HepG2 (cell line): ENCODE measurements around the gene BICDL2. TPM values are rescaled to one million over a fixed set of nuclear protein-coding genes. Genes with fewer than 3 reads are reported as not detected.
A peak's percentile ranks its signal among the peaks of the same experiment; 100 is the strongest.

ENCODE experiments used
- ARNTL ChIP-seq: sonication (generic); formaldehyde crosslinking; IDR thresholded peaks from 2 replicates; pipeline ENCODE4 v1.4.0; 2020; ENCODE audit warnings: mild to moderate bottlenecking, missing genetic modification reagents
- CHCHD3 ChIP-seq: sonication (generic); formaldehyde crosslinking; IDR thresholded peaks from 2 replicates; pipeline ENCODE4 v1.8.0; 2022; ENCODE audit warnings: mild to moderate bottlenecking, missing genetic modification reagents, moderate library complexity
- DR1 ChIP-seq: sonication (generic); formaldehyde crosslinking; IDR thresholded peaks from 2 replicates; pipeline ENCODE4 v1.8.0; 2021; ENCODE audit warnings: mild to moderate bottlenecking, missing genetic modification reagents, inconsistent platforms
- EZH2 ChIP-seq: conservative IDR thresholded peaks from 2 replicates; pipeline ENCODE4 v1.6.1; 2012; ENCODE audit warnings: mild to moderate bottlenecking, low read depth, low read length, moderate library complexity
- FOSL2 ChIP-seq: sonication (generic); formaldehyde crosslinking; IDR thresholded peaks from 2 replicates; pipeline ENCODE4 v1.4.0; 2020; ENCODE audit warnings: missing genetic modification reagents
- IRX3 ChIP-seq: sonication (generic); formaldehyde crosslinking; IDR thresholded peaks from 2 replicates; pipeline ENCODE4 v1.8.1; 2023; ENCODE audit warnings: mild to moderate bottlenecking, low read depth, missing genetic modification reagents, borderline replicate concordance
- NCOR1 ChIP-seq: fragments of 200-600 bp; sonication (generic); IDR thresholded peaks from 2 replicates; pipeline ENCODE4 v1.7.0; 2017; ENCODE audit warnings: antibody characterized with exemption, low read length, borderline replicate concordance
- PPARG ChIP-seq: conservative IDR thresholded peaks from 2 replicates; pipeline ENCODE4 v1.6.1; 2016; ENCODE audit warnings: missing biosample characterization, missing genetic modification reagents
- RCOR2 ChIP-seq: IDR thresholded peaks from 2 replicates; pipeline ENCODE4 v1.6.1; 2016; ENCODE audit warnings: missing biosample characterization, missing genetic modification reagents
- TSC22D2 ChIP-seq: sonication (generic); formaldehyde crosslinking; IDR thresholded peaks from 2 replicates; pipeline ENCODE4 v1.5.1; 2020; ENCODE audit warnings: missing genetic modification reagents, mild to moderate bottlenecking, borderline replicate concordance
- ZNF556 ChIP-seq: sonication (generic); formaldehyde crosslinking; IDR thresholded peaks from 2 replicates; pipeline ENCODE4 v1.4.0; 2020; ENCODE audit warnings: mild to moderate bottlenecking, missing genetic modification reagents, borderline replicate concordance
- ZSCAN25 ChIP-seq: sonication (generic); formaldehyde crosslinking; IDR thresholded peaks from 2 replicates; pipeline ENCODE4 v1.8.0; 2022; ENCODE audit warnings: mild to moderate bottlenecking, missing genetic modification reagents
- polyA plus RNA-seq, 8 experiments: library from polyadenylated mRNA; depleted of rRNA in 3 of 8; stranded (reverse) in 7 of 8; unstranded in 1 of 8; fragments of >200 nt; fragmentation: Illumina TruSeq in 4 of 8; extraction: Trizol in 4 of 8; gene quantifications; 2 replicates each; pipeline versions ENCODE4 v1.2.1 to v1.2.3, GENCODE V29; 2011 to 2016; ENCODE audit warnings: low read depth in 4 of 8, missing spikeins in 1 of 8, mixed read lengths in 1 of 8; ENCODE audit not compliant: insufficient read depth in 1 of 8
- total RNA-seq, 5 experiments: library from RNA; depleted of rRNA; stranded (reverse); fragments of >200 nt; fragmentation: Illumina TruSeq; extraction: Trizol; gene quantifications; 2 replicates each; pipeline ENCODE4 v1.2.3, GENCODE V29; 2016; ENCODE audit warnings: low read depth in 1 of 5
- TF ChIP-seq, protein P1 (sequence below): IDR thresholded peaks from 2 replicates; pipeline ENCODE4 v1.4.0; 2020; ENCODE audit warnings: mild to moderate bottlenecking, missing genetic modification reagents
- TF ChIP-seq, protein P2 (sequence below): sonication (generic); formaldehyde crosslinking; IDR thresholded peaks from 2 replicates; pipeline ENCODE4 v1.4.0; 2020; ENCODE audit warnings: missing genetic modification reagents
- TF ChIP-seq, protein P3 (sequence below): sonication (generic); formaldehyde crosslinking; IDR thresholded peaks from 2 replicates; pipeline ENCODE4 v1.4.0; 2020; ENCODE audit warnings: missing genetic modification reagents
- TF ChIP-seq, protein P4 (sequence below): sonication (generic); formaldehyde crosslinking; conservative IDR thresholded peaks from 2 replicates; pipeline ENCODE4 v1.5.0; 2020; ENCODE audit warnings: missing genetic modification reagents
- TF ChIP-seq, protein P5 (sequence below): sonication (generic); formaldehyde crosslinking; IDR thresholded peaks from 2 replicates; pipeline ENCODE4 v1.4.0; 2020; ENCODE audit warnings: mild to moderate bottlenecking, missing genetic modification reagents
- TF ChIP-seq, protein P6 (sequence below): IDR thresholded peaks from 2 replicates; pipeline ENCODE4 v1.6.1; 2016; ENCODE audit warnings: mild to moderate bottlenecking, missing biosample characterization, missing genetic modification reagents

The BICDL2 gene
- total and polyA plus RNA-seq, 2 of the 13 experiments (the other 11 are each of a cell fraction or from before 2014, with no cell fraction given) = 0.12 TPM; not detected in 1

DNA sequence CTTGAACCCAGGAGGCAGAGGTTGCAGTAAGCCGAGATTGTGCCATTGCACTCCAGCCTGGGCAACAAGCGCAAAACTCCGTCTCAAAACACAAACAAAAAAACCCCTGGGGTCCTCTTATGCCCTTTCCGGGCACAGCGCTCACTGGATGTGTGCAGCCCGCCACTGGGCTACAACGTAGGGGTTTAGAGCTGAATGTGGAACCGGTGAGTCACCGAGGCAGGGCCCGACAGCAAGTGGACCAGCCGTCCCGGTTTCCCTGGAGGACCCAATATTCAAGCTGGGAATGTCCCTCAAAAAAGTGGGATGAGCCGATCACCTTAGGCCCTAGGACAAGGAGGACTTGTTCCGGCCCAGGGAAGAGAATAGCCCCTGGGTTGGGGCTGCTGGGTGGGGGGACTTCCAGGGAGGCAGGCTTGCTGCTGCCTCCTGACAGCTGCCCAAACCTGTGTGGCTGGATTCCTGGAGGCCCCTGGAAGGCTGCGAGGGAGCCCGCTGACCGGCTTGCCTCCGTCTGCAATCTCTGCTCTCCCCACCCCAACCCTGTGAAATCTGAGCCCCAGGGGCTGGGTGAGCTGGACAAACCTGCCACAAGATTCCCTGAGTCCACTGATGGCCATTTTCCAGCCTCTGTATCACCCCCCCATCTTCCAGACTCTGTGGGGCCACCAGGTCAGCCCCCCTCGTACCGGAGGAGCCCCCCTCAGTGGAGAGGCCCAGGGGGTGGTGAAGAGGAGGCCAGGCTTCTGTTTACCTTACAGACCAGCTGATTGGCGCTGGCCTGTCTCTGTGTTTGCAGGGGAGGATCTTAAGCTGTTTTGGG lies 27.0 kb downstream of the BICDL2 start (continued):
- TF ChIP-seq, protein P1, sequence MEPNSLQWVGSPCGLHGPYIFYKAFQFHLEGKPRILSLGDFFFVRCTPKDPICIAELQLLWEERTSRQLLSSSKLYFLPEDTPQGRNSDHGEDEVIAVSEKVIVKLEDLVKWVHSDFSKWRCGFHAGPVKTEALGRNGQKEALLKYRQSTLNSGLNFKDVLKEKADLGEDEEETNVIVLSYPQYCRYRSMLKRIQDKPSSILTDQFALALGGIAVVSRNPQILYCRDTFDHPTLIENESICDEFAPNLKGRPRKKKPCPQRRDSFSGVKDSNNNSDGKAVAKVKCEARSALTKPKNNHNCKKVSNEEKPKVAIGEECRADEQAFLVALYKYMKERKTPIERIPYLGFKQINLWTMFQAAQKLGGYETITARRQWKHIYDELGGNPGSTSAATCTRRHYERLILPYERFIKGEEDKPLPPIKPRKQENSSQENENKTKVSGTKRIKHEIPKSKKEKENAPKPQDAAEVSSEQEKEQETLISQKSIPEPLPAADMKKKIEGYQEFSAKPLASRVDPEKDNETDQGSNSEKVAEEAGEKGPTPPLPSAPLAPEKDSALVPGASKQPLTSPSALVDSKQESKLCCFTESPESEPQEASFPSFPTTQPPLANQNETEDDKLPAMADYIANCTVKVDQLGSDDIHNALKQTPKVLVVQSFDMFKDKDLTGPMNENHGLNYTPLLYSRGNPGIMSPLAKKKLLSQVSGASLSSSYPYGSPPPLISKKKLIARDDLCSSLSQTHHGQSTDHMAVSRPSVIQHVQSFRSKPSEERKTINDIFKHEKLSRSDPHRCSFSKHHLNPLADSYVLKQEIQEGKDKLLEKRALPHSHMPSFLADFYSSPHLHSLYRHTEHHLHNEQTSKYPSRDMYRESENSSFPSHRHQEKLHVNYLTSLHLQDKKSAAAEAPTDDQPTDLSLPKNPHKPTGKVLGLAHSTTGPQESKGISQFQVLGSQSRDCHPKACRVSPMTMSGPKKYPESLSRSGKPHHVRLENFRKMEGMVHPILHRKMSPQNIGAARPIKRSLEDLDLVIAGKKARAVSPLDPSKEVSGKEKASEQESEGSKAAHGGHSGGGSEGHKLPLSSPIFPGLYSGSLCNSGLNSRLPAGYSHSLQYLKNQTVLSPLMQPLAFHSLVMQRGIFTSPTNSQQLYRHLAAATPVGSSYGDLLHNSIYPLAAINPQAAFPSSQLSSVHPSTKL (CRISPR knock-in tag) = peak; percentile 35; the same call in 1 of the 2 replicates
- TF ChIP-seq ZSCAN25 (CRISPR knock-in tag) (peak; percentile 45; the same call in 1 of the 2 replicates), EZH2 (no peak), RCOR2 (CRISPR knock-in tag) (no peak), IRX3 (CRISPR knock-in tag) (no peak), TSC22D2 (CRISPR knock-in tag) (no peak), FOSL2 (peak; percentile 43), CHCHD3 (CRISPR knock-in tag) (no peak), DR1 (no peak), PPARG (CRISPR knock-in tag) (no peak), ARNTL (CRISPR knock-in tag) (no peak), NCOR1 (no peak), ZNF556 (no peak)
- TF ChIP-seq, protein P2, sequence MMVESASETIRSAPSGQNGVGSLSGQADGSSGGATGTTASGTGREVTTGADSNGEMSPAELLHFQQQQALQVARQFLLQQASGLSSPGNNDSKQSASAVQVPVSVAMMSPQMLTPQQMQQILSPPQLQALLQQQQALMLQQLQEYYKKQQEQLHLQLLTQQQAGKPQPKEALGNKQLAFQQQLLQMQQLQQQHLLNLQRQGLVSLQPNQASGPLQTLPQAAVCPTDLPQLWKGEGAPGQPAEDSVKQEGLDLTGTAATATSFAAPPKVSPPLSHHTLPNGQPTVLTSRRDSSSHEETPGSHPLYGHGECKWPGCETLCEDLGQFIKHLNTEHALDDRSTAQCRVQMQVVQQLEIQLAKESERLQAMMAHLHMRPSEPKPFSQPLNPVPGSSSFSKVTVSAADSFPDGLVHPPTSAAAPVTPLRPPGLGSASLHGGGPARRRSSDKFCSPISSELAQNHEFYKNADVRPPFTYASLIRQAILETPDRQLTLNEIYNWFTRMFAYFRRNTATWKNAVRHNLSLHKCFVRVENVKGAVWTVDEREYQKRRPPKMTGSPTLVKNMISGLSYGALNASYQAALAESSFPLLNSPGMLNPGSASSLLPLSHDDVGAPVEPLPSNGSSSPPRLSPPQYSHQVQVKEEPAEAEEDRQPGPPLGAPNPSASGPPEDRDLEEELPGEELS (CRISPR knock-in tag) = peak; percentile 34; the same call in 1 of the 2 replicates
- TF ChIP-seq, protein P3, sequence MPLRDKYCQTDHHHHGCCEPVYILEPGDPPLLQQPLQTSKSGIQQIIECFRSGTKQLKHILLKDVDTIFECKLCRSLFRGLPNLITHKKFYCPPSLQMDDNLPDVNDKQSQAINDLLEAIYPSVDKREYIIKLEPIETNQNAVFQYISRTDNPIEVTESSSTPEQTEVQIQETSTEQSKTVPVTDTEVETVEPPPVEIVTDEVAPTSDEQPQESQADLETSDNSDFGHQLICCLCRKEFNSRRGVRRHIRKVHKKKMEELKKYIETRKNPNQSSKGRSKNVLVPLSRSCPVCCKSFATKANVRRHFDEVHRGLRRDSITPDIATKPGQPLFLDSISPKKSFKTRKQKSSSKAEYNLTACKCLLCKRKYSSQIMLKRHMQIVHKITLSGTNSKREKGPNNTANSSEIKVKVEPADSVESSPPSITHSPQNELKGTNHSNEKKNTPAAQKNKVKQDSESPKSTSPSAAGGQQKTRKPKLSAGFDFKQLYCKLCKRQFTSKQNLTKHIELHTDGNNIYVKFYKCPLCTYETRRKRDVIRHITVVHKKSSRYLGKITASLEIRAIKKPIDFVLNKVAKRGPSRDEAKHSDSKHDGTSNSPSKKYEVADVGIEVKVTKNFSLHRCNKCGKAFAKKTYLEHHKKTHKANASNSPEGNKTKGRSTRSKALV (CRISPR knock-in tag) = no peak
- TF ChIP-seq, protein P4, sequence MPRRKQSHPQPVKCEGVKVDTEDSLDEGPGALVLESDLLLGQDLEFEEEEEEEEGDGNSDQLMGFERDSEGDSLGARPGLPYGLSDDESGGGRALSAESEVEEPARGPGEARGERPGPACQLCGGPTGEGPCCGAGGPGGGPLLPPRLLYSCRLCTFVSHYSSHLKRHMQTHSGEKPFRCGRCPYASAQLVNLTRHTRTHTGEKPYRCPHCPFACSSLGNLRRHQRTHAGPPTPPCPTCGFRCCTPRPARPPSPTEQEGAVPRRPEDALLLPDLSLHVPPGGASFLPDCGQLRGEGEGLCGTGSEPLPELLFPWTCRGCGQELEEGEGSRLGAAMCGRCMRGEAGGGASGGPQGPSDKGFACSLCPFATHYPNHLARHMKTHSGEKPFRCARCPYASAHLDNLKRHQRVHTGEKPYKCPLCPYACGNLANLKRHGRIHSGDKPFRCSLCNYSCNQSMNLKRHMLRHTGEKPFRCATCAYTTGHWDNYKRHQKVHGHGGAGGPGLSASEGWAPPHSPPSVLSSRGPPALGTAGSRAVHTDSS (CRISPR knock-in tag) = no peak
- TF ChIP-seq, protein P5, sequence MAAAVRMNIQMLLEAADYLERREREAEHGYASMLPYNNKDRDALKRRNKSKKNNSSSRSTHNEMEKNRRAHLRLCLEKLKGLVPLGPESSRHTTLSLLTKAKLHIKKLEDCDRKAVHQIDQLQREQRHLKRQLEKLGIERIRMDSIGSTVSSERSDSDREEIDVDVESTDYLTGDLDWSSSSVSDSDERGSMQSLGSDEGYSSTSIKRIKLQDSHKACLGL (CRISPR knock-in tag) = no peak
- TF ChIP-seq, protein P6, sequence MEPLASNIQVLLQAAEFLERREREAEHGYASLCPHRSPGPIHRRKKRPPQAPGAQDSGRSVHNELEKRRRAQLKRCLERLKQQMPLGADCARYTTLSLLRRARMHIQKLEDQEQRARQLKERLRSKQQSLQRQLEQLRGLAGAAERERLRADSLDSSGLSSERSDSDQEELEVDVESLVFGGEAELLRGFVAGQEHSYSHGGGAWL = peak; percentile 26; the same call in 1 of the 2 replicates
